Small intestine (tissue), 7 donors: ENCODE measurements around the gene DHRS3. TPM values are rescaled to one million over a fixed set of nuclear protein-coding genes. Genes with fewer than 3 reads are reported as not detected.

Source experiments
- DNase-seq, 2 donors: peaks; one replicate each; pipeline versions ENCODE4 v3.0.0 to v3.0.0-alpha.2; 2013
- FAIRE-seq: peaks from 2 replicates; lab custom pipeline; 2012; peaks lifted over from hg19 to GRCh38; lab: Jason Lieb, UNC
- H3K27ac ChIP-seq, 3 donors: one replicate each; pipeline ENCODE4 v1.5.1; 2013; ENCODE audit warnings: low read length in 2 of 3, mild to moderate bottlenecking in 2 of 3, control low read depth in 1 of 3, inconsistent platforms in 1 of 3, low read depth in 1 of 3, moderate library complexity in 1 of 3
- H3K27me3 ChIP-seq, 3 donors: one replicate each; pipeline ENCODE4 v1.6.1; 2013; ENCODE audit warnings: low read length in 3 of 3, inconsistent platforms in 1 of 3; ENCODE audit not compliant: control insufficient read depth in 3 of 3, insufficient read depth in 3 of 3
- H3K36me3 ChIP-seq, 3 donors: one replicate each; pipeline ENCODE4 v1.6.1; 2013; ENCODE audit warnings: low read length in 3 of 3, inconsistent platforms in 1 of 3, low read depth in 1 of 3, mild to moderate bottlenecking in 1 of 3, moderate library complexity in 1 of 3; ENCODE audit not compliant: control insufficient read depth in 3 of 3, insufficient read depth in 2 of 3
- H3K4me1 ChIP-seq, 3 donors: one replicate each; pipeline ENCODE4 v1.6.1; 2013; ENCODE audit warnings: low read length in 2 of 3, inconsistent platforms in 1 of 3, low read depth in 1 of 3, mild to moderate bottlenecking in 1 of 3, moderate library complexity in 1 of 3; ENCODE audit not compliant: control insufficient read depth in 3 of 3, insufficient read depth in 2 of 3
- H3K4me3 ChIP-seq, 3 donors: one replicate each; pipeline ENCODE4 v1.5.1; 2013; ENCODE audit warnings: low read length in 3 of 3, control low read depth in 1 of 3, inconsistent platforms in 1 of 3, low read depth in 1 of 3, mild to moderate bottlenecking in 1 of 3, moderate library complexity in 1 of 3
- H3K9me3 ChIP-seq, 2 donors: one replicate each; pipeline ENCODE4 v1.6.1; 2013; ENCODE audit warnings: low read depth in 1 of 2, low read length in 1 of 2; ENCODE audit not compliant: control insufficient read depth in 2 of 2, insufficient read depth in 1 of 2
- WGBS, 3 donors: extraction: QIAGEN DNeasy Blood & Tissue Kit; methylation state at CpG; one replicate each; pipeline ENCODE4 v1.1.7; 2013; 5-methylcytosine and 5-hydroxymethylcytosine counted together
- polyA plus RNA-seq, 4 donors: library from polyadenylated mRNA; stranded (reverse) in 3 of 4; unstranded in 1 of 4; fragments of 200-250 nt in 3 of 4; fragments of 120-200 nt in 1 of 4; gene quantifications; one replicate each; pipeline versions ENCODE4 v1.2.1 to v1.2.3, GENCODE V29; 2013
- donor health status: healthy with polysubstance abuse.
- donor health status: control.
- donor health status: control.
- donor health status: Bipolar disorder and iron deficiency.
- donor health status: healthy.

The DHRS3 gene
- polyA plus RNA-seq, 4 donors: 45.3 to 87.0 (median 63.5) TPM

- Histone ChIP-seq H3K36me3 (no peaks in the 10 kb centered on the region), H3K4me3 (no peak overlapping the region), H3K27me3 (no peaks in the 10 kb centered on the region), H3K4me1 (no peaks in the 10 kb centered on the region), H3K9me3 (peaks cover 2 to 5% of the 10 kb centered on the region in 2 donors), H3K27ac (no peak overlapping the region)
- DNase-seq (no peak), FAIRE-seq (no peak)
- 86 to 89% (median 88%) methylated on average over 2 of the region's 2 CpGs for WGBS, 3 donors
Measured at GRCh38 chr1:12644829-12645228, 26.8 kb upstream of the DHRS3 start.

- H3K4me1 ChIP-seq: no peaks in the 10 kb centered on the region
- FAIRE-seq (no peak), DNase-seq (no peak)
- H3K36me3 ChIP-seq: no peaks in the 10 kb centered on the region
- WGBS, 3 donors: 60 to 83% (median 78%) methylated on average over 2 of the region's 2 CpGs
- H3K9me3 ChIP-seq: peaks cover 2 to 11% of the 10 kb centered on the region in 2 donors
- no peak overlapping the region for H3K4me3 ChIP-seq
- H3K27me3 ChIP-seq: no peaks in the 10 kb centered on the region
- no peak overlapping the region for H3K27ac ChIP-seq
Measured at GRCh38 chr1:12644237-12644636, 26.2 kb upstream of the DHRS3 start.

DNA sequence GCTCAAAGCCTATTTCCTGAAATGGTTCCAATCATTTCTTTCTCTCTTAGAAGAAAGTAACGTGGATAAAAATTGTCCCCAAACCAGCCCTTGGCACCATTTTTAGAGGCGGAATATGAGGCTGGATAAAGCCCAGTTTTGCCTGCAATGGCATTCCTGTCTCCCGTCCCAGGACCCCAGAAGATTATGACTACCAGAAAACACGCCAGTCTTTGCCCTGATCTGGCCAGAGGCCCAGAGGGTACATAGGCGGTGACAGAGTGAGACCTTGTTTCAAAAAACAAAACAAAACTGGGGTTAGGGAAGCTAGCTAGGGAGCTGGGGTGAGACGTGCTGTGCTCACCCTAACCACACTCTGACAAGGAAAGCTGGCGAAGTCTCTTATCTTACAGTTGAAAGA lies 25.8 kb upstream of the DHRS3 start, which contains the start of gene AADACL4:
Gene AADACL4 (plus strand): TSS at position 301 of the 400 bp plus-strand sequence. CDS start 462 bp downstream, outside the sequence.
- DNase-seq: no peak
- H3K9me3 ChIP-seq: peaks cover 2 to 15% of the 10 kb centered on the region in 2 donors
- 75 to 82% (median 80%) methylated on average over 7 of the region's 7 CpGs for WGBS, 3 donors
- H3K36me3 ChIP-seq: no peaks in the 10 kb centered on the region
- no peak within 1 kb of the TSS for H3K27ac ChIP-seq
- no peak for FAIRE-seq
- H3K4me1 ChIP-seq: no peaks in the 10 kb centered on the region
- H3K4me3 ChIP-seq: no peak within 1 kb of the TSS
- no peaks in the 10 kb centered on the region for H3K27me3 ChIP-seq

GRCh38 chr1:12643079-12643478 lies 25.1 kb upstream of the DHRS3 start:
- no peak for FAIRE-seq

GRCh38 chr1:12640958-12641272 lies 22.9 kb upstream of the DHRS3 start:
- Histone ChIP-seq H3K9me3 (peaks cover 2 to 17% of the 10 kb centered on the region in 2 donors), H3K36me3 (no peaks in the 10 kb centered on the region), H3K4me3 (no peak overlapping the region), H3K4me1 (no peaks in the 10 kb centered on the region), H3K27me3 (no peaks in the 10 kb centered on the region), H3K27ac (no peak overlapping the region)
- DNase-seq (no peak), FAIRE-seq (no peak)

More at GRCh38 chr1:12643079-12643478, 25.1 kb upstream of the DHRS3 start:
- Histone ChIP-seq H3K36me3 (no peaks in the 10 kb centered on the region), H3K4me1 (no peaks in the 10 kb centered on the region), H3K4me3 (no peak overlapping the region), H3K27me3 (no peaks in the 10 kb centered on the region), H3K9me3 (peaks cover 2 to 17% of the 10 kb centered on the region in 2 donors), H3K27ac (no peak overlapping the region)
- no peak for DNase-seq
- WGBS, 3 donors: 79 to 88% (median 82%) methylated on average over 2 of the region's 2 CpGs

DNA sequence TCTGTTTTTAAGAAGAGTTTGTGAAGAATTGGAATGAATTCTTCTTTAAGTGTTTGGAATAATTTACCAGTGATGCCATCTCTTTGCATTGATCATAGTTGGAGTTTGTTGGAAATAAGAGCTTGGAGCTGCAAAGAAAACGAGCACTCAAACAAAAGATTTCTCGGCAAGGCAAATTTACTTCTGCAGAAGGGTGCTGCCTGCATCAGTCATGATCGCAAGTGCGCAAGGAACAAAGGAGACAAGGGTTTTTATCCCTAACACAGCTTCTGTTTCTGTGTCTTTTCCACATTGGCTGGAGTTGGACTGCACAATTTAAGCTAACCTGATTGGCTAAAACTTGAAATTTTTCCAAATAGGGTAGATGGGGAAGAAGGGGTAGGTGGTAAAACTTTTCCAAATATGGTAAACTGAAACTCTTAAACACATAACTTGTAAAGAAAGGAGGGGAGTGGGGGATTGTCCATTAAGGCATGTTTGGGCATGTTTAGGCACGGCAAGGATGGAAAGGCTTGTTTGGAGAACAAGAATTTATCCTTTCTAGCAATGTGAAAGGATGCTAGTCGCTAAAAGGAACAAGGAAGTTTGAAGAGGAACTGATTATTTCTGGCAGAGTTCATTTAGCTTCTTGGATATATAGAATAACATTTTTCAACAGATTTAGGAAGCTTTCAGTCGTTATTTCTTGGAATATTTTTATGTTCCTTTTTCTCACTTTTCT lies 22.4 kb upstream of the DHRS3 start:
- H3K4me1 ChIP-seq: no peaks in the 10 kb centered on the region
- no peak overlapping the region for H3K4me3 ChIP-seq
- no peak overlapping the region for H3K27ac ChIP-seq
- FAIRE-seq: no peak
- H3K27me3 ChIP-seq: no peaks in the 10 kb centered on the region
- no peaks in the 10 kb centered on the region for H3K36me3 ChIP-seq
- peaks cover 2 to 18% of the 10 kb centered on the region in 2 donors for H3K9me3 ChIP-seq
- WGBS, 3 donors: 86 to 88% (median 87%) methylated on average over 7 of the region's 7 CpGs
- no peak for DNase-seq

DNA sequence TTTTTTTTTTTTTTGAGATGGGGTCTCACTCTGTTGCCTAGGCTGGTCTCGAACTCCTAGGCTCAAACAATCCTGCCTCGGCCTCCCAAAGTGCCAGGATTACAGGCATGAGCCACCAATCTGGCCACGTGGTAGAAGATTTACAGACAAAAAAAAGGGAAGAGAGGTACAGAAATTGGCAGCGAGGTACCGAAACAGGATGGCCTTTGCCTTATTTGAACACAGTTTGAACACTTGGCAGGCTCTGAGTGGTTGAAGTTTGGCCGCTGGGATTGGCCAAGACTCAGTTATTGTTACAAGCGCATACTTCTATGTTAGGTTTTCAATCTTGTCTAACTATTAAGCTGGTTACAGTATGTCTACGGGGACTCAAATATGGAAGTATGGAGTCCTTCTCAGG lies 19.7 kb upstream of the DHRS3 start:
- H3K4me1 ChIP-seq: no peaks in the 10 kb centered on the region
- no peak overlapping the region for H3K27ac ChIP-seq
- FAIRE-seq (no peak), DNase-seq (no peak)
- H3K4me3 ChIP-seq: no peak overlapping the region
- H3K27me3 ChIP-seq: no peaks in the 10 kb centered on the region
- peaks cover 2 to 20% of the 10 kb centered on the region in 2 donors for H3K9me3 ChIP-seq
- WGBS, 3 donors: 86 to 92% (median 87%) methylated on average over 8 of the region's 8 CpGs
- no peaks in the 10 kb centered on the region for H3K36me3 ChIP-seq

GRCh38 chr1:12636098-12636950 lies 18.3 kb upstream of the DHRS3 start:
- Histone ChIP-seq H3K9me3 (peaks cover 2 to 20% of the 10 kb centered on the region in 2 donors), H3K4me3 (no peak overlapping the region), H3K36me3 (no peaks in the 10 kb centered on the region), H3K27me3 (no peaks in the 10 kb centered on the region), H3K4me1 (no peaks in the 10 kb centered on the region), H3K27ac (no peak overlapping the region)
- DNase-seq (no peak), FAIRE-seq (no peak)
- WGBS, 3 donors: 69 to 77% (median 75%) methylated on average over 15 of the region's 15 CpGs
